HepG2 (cell line): Measurements from ENCODE around the gene RAD9A. TPM values are rescaled to one million over a fixed set of nuclear protein-coding genes. Genes with fewer than 3 reads are reported as not detected.

Experiments
- ADNP ChIP-seq: sonication (generic); formaldehyde crosslinking; IDR thresholded peaks from 2 replicates; pipeline ENCODE4 v1.4.0; 2020; ENCODE audit warnings: missing genetic modification reagents
- ARNT ChIP-seq: fragments of 450-650 bp; IDR thresholded peaks from 2 replicates; pipeline ENCODE4 v1.6.1; 2017
- CCDC6 ChIP-seq: sonication (generic); formaldehyde crosslinking; IDR thresholded peaks from 2 replicates; pipeline ENCODE4 v1.8.1; 2022; ENCODE audit warnings: mild to moderate bottlenecking, missing genetic modification reagents, moderate library complexity
- GTF2F1 ChIP-seq: fragments of 150-350 bp; IDR thresholded peaks from 2 replicates; pipeline ENCODE4 v1.6.1; 2014; ENCODE audit warnings: low read length
- KDM4B ChIP-seq: sonication (generic); formaldehyde crosslinking; IDR thresholded peaks from 2 replicates; pipeline ENCODE4 v1.4.0; 2020; ENCODE audit warnings: missing genetic modification reagents
- KLF9 ChIP-seq: IDR thresholded peaks from 2 replicates; pipeline ENCODE4 v1.6.1; 2016; ENCODE audit warnings: low read depth
- NFIC ChIP-seq: IDR thresholded peaks from 2 replicates; pipeline ENCODE4 v1.6.1; 2012; ENCODE audit warnings: mild to moderate bottlenecking, low read length, inconsistent platforms
- NR2F1 ChIP-seq, 2 experiments: fragments of 450-650 bp in 1 of 2; formaldehyde crosslinking in 1 of 2; IDR thresholded peaks; 2 replicates each; pipeline versions ENCODE4 v1.5.0 to v1.6.1; 2016 to 2020; ENCODE audit warnings: mild to moderate bottlenecking in 1 of 2, missing compliant biosample characterization in 1 of 2, missing genetic modification reagents in 1 of 2, moderate library complexity in 1 of 2
- POGZ ChIP-seq: sonication (generic); formaldehyde crosslinking; IDR thresholded peaks from 2 replicates; pipeline ENCODE4 v1.4.0; 2020; ENCODE audit warnings: mild to moderate bottlenecking, missing genetic modification reagents
- RAD21 ChIP-seq: fragments of 450-650 bp; formaldehyde crosslinking; IDR thresholded peaks from 2 replicates; pipeline ENCODE4 v1.5.0; 2020; ENCODE audit warnings: mild to moderate bottlenecking
- SIX1 ChIP-seq: sonication (generic); formaldehyde crosslinking; IDR thresholded peaks from 2 replicates; pipeline ENCODE4 v1.4.0; 2020; ENCODE audit warnings: missing genetic modification reagents, borderline replicate concordance
- SKIL ChIP-seq: sonication (generic); formaldehyde crosslinking; IDR thresholded peaks from 2 replicates; pipeline ENCODE4 v1.8.0; 2022; ENCODE audit warnings: missing genetic modification reagents, mild to moderate bottlenecking, moderate library complexity, borderline replicate concordance
- SUZ12 ChIP-seq: fragments of 150-350 bp; IDR thresholded peaks from 2 replicates; pipeline ENCODE4 v1.6.1; 2014; ENCODE audit warnings: low read depth, low read length
- TFAP4 ChIP-seq: sonication (generic); IDR thresholded peaks from 2 replicates; pipeline ENCODE4 v1.6.1; 2016; ENCODE audit warnings: low read depth, borderline replicate concordance
- THAP11 ChIP-seq: IDR thresholded peaks from 2 replicates; pipeline ENCODE4 v1.6.1; 2016; ENCODE audit warnings: missing biosample characterization, missing genetic modification reagents
- ZBTB39 ChIP-seq: sonication (generic); formaldehyde crosslinking; IDR thresholded peaks from 2 replicates; pipeline ENCODE4 v1.5.0; 2020; ENCODE audit warnings: missing genetic modification reagents
- ZBTB42 ChIP-seq: sonication (generic); formaldehyde crosslinking; IDR thresholded peaks from 2 replicates; pipeline ENCODE4 v1.5.0; 2020; ENCODE audit warnings: mild to moderate bottlenecking, missing genetic modification reagents
- ZBTB8A ChIP-seq: sonication (generic); formaldehyde crosslinking; IDR thresholded peaks from 2 replicates; pipeline ENCODE4 v1.4.0; 2020; ENCODE audit warnings: mild to moderate bottlenecking, low read depth, missing genetic modification reagents, borderline replicate concordance
- ZFY ChIP-seq: sonication (generic); formaldehyde crosslinking; IDR thresholded peaks from 2 replicates; pipeline ENCODE4 v1.4.0; 2020; ENCODE audit warnings: missing genetic modification reagents
- ZHX1 ChIP-seq: sonication (generic); formaldehyde crosslinking; IDR thresholded peaks from 2 replicates; pipeline ENCODE4 v1.8.1; 2022; ENCODE audit warnings: low read depth, mild to moderate bottlenecking, missing genetic modification reagents
- ZNF143 ChIP-seq: sonication (generic); formaldehyde crosslinking; IDR thresholded peaks from 2 replicates; pipeline ENCODE4 v1.4.0; 2020; ENCODE audit warnings: missing genetic modification reagents
- ZNF580 ChIP-seq: IDR thresholded peaks from 2 replicates; pipeline ENCODE4 v1.6.1; 2016; ENCODE audit warnings: low read depth, borderline replicate concordance
- ZNF780A ChIP-seq: sonication (generic); formaldehyde crosslinking; IDR thresholded peaks from 2 replicates; pipeline ENCODE4 v1.8.0; 2022; ENCODE audit warnings: mild to moderate bottlenecking, missing genetic modification reagents, moderate library complexity
- polyA plus RNA-seq, 8 experiments: library from polyadenylated mRNA; depleted of rRNA in 3 of 8; stranded (reverse) in 7 of 8; unstranded in 1 of 8; fragments of >200 nt; fragmentation: Illumina TruSeq in 4 of 8; extraction: Trizol in 4 of 8; gene quantifications; 2 replicates each; pipeline versions ENCODE4 v1.2.1 to v1.2.3, GENCODE V29; 2011 to 2016; ENCODE audit warnings: low read depth in 4 of 8, missing spikeins in 1 of 8, mixed read lengths in 1 of 8; ENCODE audit not compliant: insufficient read depth in 1 of 8
- total RNA-seq, 5 experiments: library from RNA; depleted of rRNA; stranded (reverse); fragments of >200 nt; fragmentation: Illumina TruSeq; extraction: Trizol; gene quantifications; 2 replicates each; pipeline ENCODE4 v1.2.3, GENCODE V29; 2016; ENCODE audit warnings: low read depth in 1 of 5

Gene RAD9A
- total and polyA plus RNA-seq, 2 of the 13 experiments (the other 11 are each of a cell fraction or from before 2014, with no cell fraction given): 10.1 to 15.7 TPM

- TF ChIP-seq ZHX1 (CRISPR knock-in tag): no peak
- no peak for TF ChIP-seq SIX1 (CRISPR knock-in tag)
- TF ChIP-seq KDM4B (CRISPR knock-in tag): no peak
- TF ChIP-seq SKIL (CRISPR knock-in tag): no peak
- TF ChIP-seq ZNF143 (CRISPR knock-in tag): no peak
- TF ChIP-seq ZBTB8A (CRISPR knock-in tag): no peak
- no peak for TF ChIP-seq GTF2F1
- no peak for TF ChIP-seq ARNT
- no peak for TF ChIP-seq SUZ12
- TF ChIP-seq ZNF580 (CRISPR knock-in tag): no peak
- no peak; the same call in 1 of the 2 replicates for TF ChIP-seq ZBTB39 (CRISPR knock-in tag)
- peak; percentile 50 for TF ChIP-seq RAD21 (CRISPR knock-in tag)
- TF ChIP-seq CCDC6 (CRISPR knock-in tag): peak; percentile 89; the same call in 1 of the 2 replicates
- TF ChIP-seq ADNP (CRISPR knock-in tag): no peak
- peak; percentile 79 for TF ChIP-seq ZFY (CRISPR knock-in tag)
- no peak for TF ChIP-seq ZNF780A
- TF ChIP-seq NR2F1 (CRISPR knock-in tag; IDR thresholded peaks at IDR 0.05): 0 out of 4 replicates have a peak, but pooled peaks of 1 of the 2 experiments have one; percentile 25
- TF ChIP-seq TFAP4: peak; percentile 55; the same call in 1 of the 2 replicates
- no peak for TF ChIP-seq ZBTB42 (CRISPR knock-in tag)
- TF ChIP-seq THAP11: no peak
- TF ChIP-seq POGZ: no peak
- TF ChIP-seq NFIC: no peak
- TF ChIP-seq KLF9: no peak
Observed at GRCh38 chr11:67420646-67421429, 29.1 kb downstream of the RAD9A start (continued).
